GM20431 (cell line): ENCODE results near the gene YIPF4.
"Not testable (repeated sequence)": the region's sequence is repeated elsewhere in the genome, so short reads cannot be mapped to it uniquely, and the experiment has no call there.

Source experiments
- in situ Hi-C: fragments of 300-500 bp; cut with MseI, MboI; formaldehyde crosslinking; loops from one replicate; pipeline ENCODE4 v1.15.0; 2020; ENCODE audit warnings: low sequenced_read_pairs; ENCODE audit not compliant: unreplicated experiment

The YIPF4 gene

DNA sequence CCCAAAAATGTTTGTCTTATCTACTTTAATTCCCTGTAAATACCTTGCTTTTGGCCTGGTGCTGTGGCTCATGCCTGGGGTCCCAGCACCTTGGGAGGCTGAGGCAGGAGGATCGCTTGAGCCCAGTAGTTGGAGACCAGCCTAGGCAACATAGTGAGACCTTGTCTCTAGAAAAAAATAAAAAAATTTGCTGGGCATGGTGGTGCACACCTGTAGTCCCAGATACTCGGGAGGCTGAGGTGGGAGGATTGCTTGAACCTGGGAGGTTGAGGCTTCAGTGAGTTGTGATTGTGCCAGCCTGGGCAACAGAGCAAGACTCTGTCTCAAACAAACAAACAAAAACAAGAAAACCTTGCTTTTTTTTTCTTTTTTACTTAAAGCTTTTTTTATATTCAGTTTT lies 85.3 kb downstream of the YIPF4 start:
- in situ Hi-C loops = not testable (repeated sequence)

DNA sequence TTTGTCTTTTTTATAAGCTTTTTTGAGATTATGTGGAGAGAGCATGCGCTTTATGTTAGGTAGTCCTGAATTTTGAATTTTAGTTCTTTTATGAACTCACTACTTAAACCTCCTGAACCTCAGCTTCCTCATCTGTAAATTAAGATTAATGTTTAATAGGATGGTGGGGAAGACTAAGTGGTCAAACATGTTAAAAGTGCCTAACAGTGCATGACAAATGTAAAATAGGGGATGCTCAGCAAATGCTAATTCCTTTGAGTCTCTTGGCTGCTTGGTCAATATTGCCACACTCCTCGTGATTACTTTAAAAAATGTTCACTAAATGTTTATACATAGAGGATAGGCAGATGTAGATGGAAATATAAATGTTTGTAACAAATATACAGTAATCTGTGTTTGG lies 85.9 kb downstream of the YIPF4 start:
- in situ Hi-C loops = no loop called here

DNA sequence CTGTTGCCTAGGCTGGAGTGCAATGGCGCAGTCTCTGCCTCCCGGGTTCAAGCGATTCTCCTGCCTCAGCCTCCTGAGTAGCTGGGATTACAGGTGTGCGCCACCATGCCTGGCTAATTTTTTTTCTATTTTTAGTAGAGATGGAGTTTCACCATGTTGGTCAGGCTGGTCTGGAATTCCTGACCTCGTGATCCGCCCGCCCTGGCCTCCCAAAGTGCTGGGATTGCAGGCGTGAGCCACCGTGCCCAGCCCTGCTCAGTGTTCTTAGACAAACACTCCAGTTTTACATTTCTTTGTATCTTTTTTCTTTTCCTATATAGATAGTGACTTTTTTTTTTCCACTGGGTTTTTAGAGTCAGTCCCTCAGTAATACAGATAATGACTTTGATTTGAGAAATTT lies 86.6 kb downstream of the YIPF4 start:
- in situ Hi-C loops = not testable (repeated sequence)

DNA sequence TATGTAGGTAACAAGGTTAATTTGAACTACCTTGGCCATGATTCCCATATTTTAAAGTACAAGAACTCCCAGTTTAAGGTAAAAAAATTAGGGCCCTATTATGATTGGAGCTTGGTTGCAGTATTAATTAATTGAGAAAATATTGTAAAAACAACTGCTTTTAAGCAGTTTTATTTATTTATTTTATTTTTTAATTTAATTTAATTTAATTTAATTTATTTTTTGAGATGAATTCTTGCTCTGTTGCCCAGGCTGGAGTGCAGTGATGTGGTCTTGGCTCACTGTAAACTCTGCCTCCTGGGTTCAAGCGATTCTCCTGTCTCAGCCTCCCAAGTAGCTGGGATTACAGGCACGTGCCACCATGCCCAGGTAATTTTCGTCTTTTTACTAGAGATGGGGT lies 88.0 kb downstream of the YIPF4 start:
- in situ Hi-C loops = not testable (repeated sequence)
